Measurements from ENCODE around the gene CNOT4.

- TF ChIP-seq CEBPB (IDR thresholded peaks at IDR 0.05) = no peak
- TF ChIP-seq JUN (IDR thresholded peaks at IDR 0.05) = no peak
- peak; percentile 60 for TF ChIP-seq CTCF (IDR thresholded peaks at IDR 0.05)
- TF ChIP-seq RARB (CRISPR knock-in tag; IDR thresholded peaks at IDR 0.05) = 0 out of 2 replicates have a peak, but pooled peaks have one; percentile 49
- no peak for TF ChIP-seq POLR2A (IDR thresholded peaks at IDR 0.05; ENCODE audit: low read length)
- peak; percentile 55 to 59 for TF ChIP-seq RAD21 (conservative IDR thresholded peaks at IDR 0.05 in 1 of 2, IDR thresholded peaks at IDR 0.05 in 1 of 2)
- no peak for TF ChIP-seq RFX5 (IDR thresholded peaks at IDR 0.05)
- TF ChIP-seq KDM5A (IDR thresholded peaks at IDR 0.05) = no peak
- no peak for TF ChIP-seq HMGXB4 (CRISPR knock-in tag; IDR thresholded peaks at IDR 0.05; ENCODE audit: borderline replicate concordance)
- no peak for TF ChIP-seq MYC (IDR thresholded peaks at IDR 0.05; ENCODE audit: borderline replicate concordance, low read length)
These were observed 48.5 kb upstream of the CNOT4 start for GRCh38 chr7:135558337-135558767.
